Neural cell (in vitro differentiated cells): Measurements from ENCODE around the gene USH1C.

ENCODE experiments used
- EP300 ChIP-seq: fragments of 450-650 bp; conservative IDR thresholded peaks from 2 replicates; pipeline ENCODE4 v1.6.1; 2014; ENCODE audit warnings: antibody characterized with exemption, mild to moderate bottlenecking, moderate library complexity; ENCODE audit not compliant: poor library complexity, severe bottlenecking
- EZH2 ChIP-seq: fragments of 200-600, 300-800 bp; shearing (Covaris generic), sonication (generic); IDR thresholded peaks from 2 replicates; pipeline ENCODE4 v1.6.1; 2014; ENCODE audit warnings: antibody characterized with exemption, low read length, borderline replicate concordance, mild to moderate bottlenecking; ENCODE audit not compliant: insufficient read depth, poor library complexity, severe bottlenecking
- MXI1 ChIP-seq: fragments of 450-650 bp; conservative IDR thresholded peaks from 2 replicates; pipeline ENCODE4 v1.6.1; 2014; ENCODE audit warnings: antibody characterized with exemption, mild to moderate bottlenecking; ENCODE audit not compliant: poor library complexity, severe bottlenecking
- POLR2AphosphoS5 ChIP-seq: IDR thresholded peaks from 2 replicates; pipeline ENCODE4 v1.6.1; 2012
- RAD21 ChIP-seq: fragments of 450-650 bp; conservative IDR thresholded peaks from 2 replicates; pipeline ENCODE4 v1.6.1; 2014; ENCODE audit warnings: antibody characterized with exemption, mild to moderate bottlenecking, moderate library complexity
- REST ChIP-seq: IDR thresholded peaks from 2 replicates; pipeline ENCODE4 v1.6.1; 2012; ENCODE audit warnings: borderline replicate concordance
- TF ChIP-seq, protein P1 (sequence below): fragments of 450-650 bp; IDR thresholded peaks from 2 replicates; pipeline ENCODE4 v1.5.1; 2014; ENCODE audit warnings: antibody characterized with exemption, mild to moderate bottlenecking, moderate library complexity; ENCODE audit not compliant: poor library complexity, severe bottlenecking

GRCh38 chr11:17489751-17490150 is 54.5 kb downstream of the USH1C start:
- TF ChIP-seq, protein P1, sequence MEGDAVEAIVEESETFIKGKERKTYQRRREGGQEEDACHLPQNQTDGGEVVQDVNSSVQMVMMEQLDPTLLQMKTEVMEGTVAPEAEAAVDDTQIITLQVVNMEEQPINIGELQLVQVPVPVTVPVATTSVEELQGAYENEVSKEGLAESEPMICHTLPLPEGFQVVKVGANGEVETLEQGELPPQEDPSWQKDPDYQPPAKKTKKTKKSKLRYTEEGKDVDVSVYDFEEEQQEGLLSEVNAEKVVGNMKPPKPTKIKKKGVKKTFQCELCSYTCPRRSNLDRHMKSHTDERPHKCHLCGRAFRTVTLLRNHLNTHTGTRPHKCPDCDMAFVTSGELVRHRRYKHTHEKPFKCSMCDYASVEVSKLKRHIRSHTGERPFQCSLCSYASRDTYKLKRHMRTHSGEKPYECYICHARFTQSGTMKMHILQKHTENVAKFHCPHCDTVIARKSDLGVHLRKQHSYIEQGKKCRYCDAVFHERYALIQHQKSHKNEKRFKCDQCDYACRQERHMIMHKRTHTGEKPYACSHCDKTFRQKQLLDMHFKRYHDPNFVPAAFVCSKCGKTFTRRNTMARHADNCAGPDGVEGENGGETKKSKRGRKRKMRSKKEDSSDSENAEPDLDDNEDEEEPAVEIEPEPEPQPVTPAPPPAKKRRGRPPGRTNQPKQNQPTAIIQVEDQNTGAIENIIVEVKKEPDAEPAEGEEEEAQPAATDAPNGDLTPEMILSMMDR, result no peak
- TF ChIP-seq POLR2AphosphoS5 (no peak), MXI1 (no peak), REST (no peak), EP300 (no peak), EZH2 (no peak), RAD21 (no peak)
